HG03066 (cell line): ENCODE measurements around the gene CUTA.

Experiments used
- ATAC-seq: cut with Tn5 transposase; IDR thresholded peaks from one replicate; pipeline ENCODE4 v1.9.1; 2021; ENCODE audit warnings: low read depth; ENCODE audit not compliant: unreplicated experiment

Gene CUTA

GRCh38 chr6:33439956-33440648 lies 22.2 kb upstream of the CUTA start:
- ATAC-seq = no peak

GRCh38 chr6:33438978-33439594 lies 21.2 kb upstream of the CUTA start:
- no peak for ATAC-seq

- ATAC-seq = no peak
Measured at GRCh38 chr6:33437666-33438065, 19.8 kb upstream of the CUTA start.

GRCh38 chr6:33434961-33435360 lies 17.1 kb upstream of the CUTA start:
- no peak for ATAC-seq

- ATAC-seq = no peak
Measured at GRCh38 chr6:33433544-33434191, 15.8 kb upstream of the CUTA start.

GRCh38 chr6:33433001-33433543 lies 15.2 kb upstream of the CUTA start:
- ATAC-seq = no peak

GRCh38 chr6:33432546-33432945 lies 14.6 kb upstream of the CUTA start:
- ATAC-seq = no peak

GRCh38 chr6:33431880-33432541 lies 14.1 kb upstream of the CUTA start:
- ATAC-seq = no peak

- no peak for ATAC-seq
Measured at GRCh38 chr6:33430991-33431879, 13.3 kb upstream of the CUTA start.

- no peak for ATAC-seq
Measured at GRCh38 chr6:33430334-33430733, 12.4 kb upstream of the CUTA start.

- no peak for ATAC-seq
Measured at GRCh38 chr6:33429750-33430052, 11.8 kb upstream of the CUTA start.

- ATAC-seq = no peak
Measured at GRCh38 chr6:33428966-33429749, 11.3 kb upstream of the CUTA start.

GRCh38 chr6:33428224-33428965 lies 10.5 kb upstream of the CUTA start:
- ATAC-seq = no peak

GRCh38 chr6:33427585-33428223 lies 9.8 kb upstream of the CUTA start:
- no peak for ATAC-seq

GRCh38 chr6:33426590-33427511 lies 8.9 kb upstream of the CUTA start:
- no peak for ATAC-seq

- ATAC-seq = peak; percentile 41
Measured at GRCh38 chr6:33425668-33426577, 8.0 kb upstream of the CUTA start.
